GM10266 (cell line): ENCODE measurements around the gene HIRA.

Source experiments
- DNase-seq: peaks from one replicate; pipeline ENCODE4 v3.0.0; 2012; ENCODE audit errors: extremely low spot score
- CTCF ChIP-seq: IDR thresholded peaks from 2 replicates; pipeline ENCODE4 v1.5.1; 2012; ENCODE audit warnings: mild to moderate bottlenecking, low read depth; ENCODE audit not compliant: control insufficient read depth, insufficient read depth; ENCODE audit errors: missing control alignments

HIRA gene

GRCh38 chr22:19393704-19394103 lies 37.8 kb downstream of the HIRA start:
- TF ChIP-seq CTCF, result no peak
- DNase-seq, result no peak

GRCh38 chr22:19387575-19387974 lies 44.0 kb downstream of the HIRA start:
- DNase-seq, result no peak
- TF ChIP-seq CTCF, result no peak

GRCh38 chr22:19387038-19387437 lies 44.5 kb downstream of the HIRA start:
- no peak for DNase-seq
- TF ChIP-seq CTCF, result no peak

- no peak for DNase-seq
- no peak for TF ChIP-seq CTCF
These were observed 45.3 kb downstream of the HIRA start for GRCh38 chr22:19386248-19386647.

- DNase-seq, result no peak
- TF ChIP-seq CTCF, result no peak
These were observed 46.2 kb downstream of the HIRA start for GRCh38 chr22:19385221-19385906.

- DNase-seq, result no peak
- no peak for TF ChIP-seq CTCF
These were observed 48.2 kb downstream of the HIRA start for GRCh38 chr22:19383292-19383691.

- TF ChIP-seq CTCF, result no peak
- DNase-seq, result no peak
These were observed 49.3 kb downstream of the HIRA start for GRCh38 chr22:19382240-19382639.
